Pons (tissue), 1 donor: Measurements from ENCODE around the gene CROCC.

Experiments
- DNase-seq: peaks from one replicate; pipeline ENCODE4 v3.0.0-alpha.2; 2016; ENCODE audit warnings: low spot score

The CROCC gene

GRCh38 chr1:17012775-17013490, 91.2 kb downstream of the CROCC start:
- no peak for DNase-seq

GRCh38 chr1:17013491-17014320, 92.0 kb downstream of the CROCC start:
- peak; percentile 25 for DNase-seq

GRCh38 chr1:17014671-17015567, 93.2 kb downstream of the CROCC start:
- DNase-seq = no peak

- no peak for DNase-seq
Observed at GRCh38 chr1:17016317-17016661, 94.6 kb downstream of the CROCC start.

GRCh38 chr1:17017435-17017834, 95.7 kb downstream of the CROCC start:
- no peak for DNase-seq

- DNase-seq = no peak
Observed at GRCh38 chr1:17018849-17019248, 97.1 kb downstream of the CROCC start.

GRCh38 chr1:17020502-17020901, 98.8 kb downstream of the CROCC start:
- no peak for DNase-seq

- no peak for DNase-seq
Observed at GRCh38 chr1:17021896-17022295, 100.2 kb downstream of the CROCC start.
